NCI-H748 (cell line): Measurements from ENCODE around the gene FAM177A1.

ENCODE experiments used
- DNase-seq: peaks from one replicate; lab custom pipeline; 2025; ENCODE audit not compliant: unreplicated experiment; lab: John Stamatoyannopoulos, UW

Gene FAM177A1

GRCh38 chr14:35122696-35123387, 76.8 kb downstream of the FAM177A1 start:
- peak; percentile 73 for DNase-seq

GRCh38 chr14:35123388-35123703, 77.3 kb downstream of the FAM177A1 start:
- no peak for DNase-seq

- no peak for DNase-seq
Measured at GRCh38 chr14:35124127-35124526, 78.1 kb downstream of the FAM177A1 start.
